PC-9 (cell line): Measurements from ENCODE around the gene ASIC4.

Source experiments
- CTCF ChIP-seq: fragments of 200-600 bp; sonication (generic); conservative IDR thresholded peaks from 2 replicates; pipeline ENCODE4 v1.6.1; 2017; ENCODE audit warnings: mixed run types, antibody characterized with exemption, mild to moderate bottlenecking, moderate library complexity
- EZH2 ChIP-seq: fragments of 200-600 bp; sonication (generic); IDR thresholded peaks from 2 replicates; pipeline ENCODE4 v1.8.0; 2017; ENCODE audit warnings: antibody characterized with exemption, low read depth

GRCh38 chr2:219506153-219506801 lies 8.0 kb upstream of the ASIC4 start:
- TF ChIP-seq CTCF, result no peak
- no peak for TF ChIP-seq EZH2
